Measurements from ENCODE around the gene PALD1. TPM values are rescaled to one million over a fixed set of nuclear protein-coding genes. Genes with fewer than 3 reads are reported as not detected.

Gene PALD1
- polyA plus RNA-seq, 3 donors = 0.04 to 0.11 TPM; not detected in 1

- no peaks in the 10 kb centered on the region for H3K79me2 ChIP-seq (ENCODE audit: insufficient read depth, low read length)
- H3K36me3 Mint-ChIP-seq = no peaks in the 10 kb centered on the region
- peaks cover 0 to 4% (median 0%) of the 10 kb centered on the region in 7 donors for H3K9me3 Mint-ChIP-seq
- peak overlapping the region; percentile 90 for H3K4me2 ChIP-seq (replicated peaks; ENCODE audit: extremely low read depth, low read length, poor library complexity, severe bottlenecking)
- peak overlapping the region; percentile 74 to 82 for H3K4me3 Mint-ChIP-seq
- peak in 1 of 3 donors; percentile 28 for DNase-seq
- H3K9me3 ChIP-seq (replicated peaks in 1 of 2; ENCODE audit: control insufficient read depth in 1 of 2, insufficient read depth in 1 of 2, low read length in 2 of 2) = no peaks in the 10 kb centered on the region
- no peak overlapping the region for H3K27ac Mint-ChIP-seq
- intact Hi-C loops (cut with micrococcal nuclease) = no loop called here
- peaks cover 19 to 43% of the 10 kb centered on the region in 2 donors for H3K27me3 ChIP-seq (ENCODE audit: control insufficient read depth in 2 of 2, insufficient read depth in 2 of 2, low read length in 2 of 2)
- no peak for TF ChIP-seq CTCF (IDR thresholded peaks at IDR 0.05)
- no peaks in the 10 kb centered on the region for H3K36me3 ChIP-seq (replicated peaks in 1 of 2; ENCODE audit: control insufficient read depth in 1 of 2, insufficient read depth in 2 of 2, low read length in 2 of 2)
- H3K27me3 Mint-ChIP-seq (ENCODE audit: low read depth in 3 of 3) = peaks cover 32 to 57% (median 35%) of the 10 kb centered on the region in 3 donors
- peak overlapping the region; percentile 65 for H2AFZ ChIP-seq (ENCODE audit: insufficient read depth, low read depth, low read length, poor library complexity, severe bottlenecking)
- H3K4me3 ChIP-seq (replicated peaks in 1 of 3; ENCODE audit: low read depth in 2 of 3, low read length in 3 of 3) = peak overlapping the region in 1 of 3 experiments; percentile 74
- no peak overlapping the region for H3K27ac ChIP-seq (ENCODE audit: low read depth in 1 of 2, low read length in 2 of 2)
- no peak overlapping the region for H3K9ac ChIP-seq (ENCODE audit: insufficient read depth, low read length, poor library complexity, severe bottlenecking)
- peaks cover 24% of the 10 kb centered on the region for H3K4me1 Mint-ChIP-seq
- WGBS (ENCODE audit: insufficient coverage) = no CpG with 5 or more reads among the region's 27 CpGs
- H3K4me1 ChIP-seq (ENCODE audit: control insufficient read depth in 1 of 2, insufficient read depth in 2 of 2, low read length in 2 of 2) = peaks cover 11 to 30% of the 10 kb centered on the region in 2 donors
- H4K20me1 ChIP-seq (ENCODE audit: insufficient read depth, low read length) = no peaks in the 10 kb centered on the region
Measured at GRCh38 chr10:70477661-70478162, 855 bp upstream of the PALD1 start.

GRCh38 chr10:70479165-70479581 lies 606 bp downstream of the PALD1 start:
- Histone ChIP-seq H2AFZ (ENCODE audit: insufficient read depth, low read depth, low read length, poor library complexity, severe bottlenecking) (peak overlapping the region; percentile 65), H3K27me3 (ENCODE audit: control insufficient read depth in 2 of 2, insufficient read depth in 2 of 2, low read length in 2 of 2) (peaks cover 19 to 40% of the 10 kb centered on the region in 2 donors), H3K4me1 (ENCODE audit: control insufficient read depth in 1 of 2, insufficient read depth in 2 of 2, low read length in 2 of 2) (peaks cover 11 to 30% of the 10 kb centered on the region in 2 donors), H3K9me3 (replicated peaks in 1 of 2; ENCODE audit: control insufficient read depth in 1 of 2, insufficient read depth in 1 of 2, low read length in 2 of 2) (no peaks in the 10 kb centered on the region), H3K27ac (ENCODE audit: low read depth in 1 of 2, low read length in 2 of 2) (no peak overlapping the region), H3K9ac (ENCODE audit: insufficient read depth, low read length, poor library complexity, severe bottlenecking) (peak overlapping the region; percentile 46), H3K4me2 (replicated peaks; ENCODE audit: extremely low read depth, low read length, poor library complexity, severe bottlenecking) (peak overlapping the region; percentile 90), H4K20me1 (ENCODE audit: insufficient read depth, low read length) (no peaks in the 10 kb centered on the region), H3K4me3 (replicated peaks in 1 of 3; ENCODE audit: low read depth in 2 of 3, low read length in 3 of 3) (peak overlapping the region in 2 of 3 experiments; percentile 32 to 74), H3K36me3 (replicated peaks in 1 of 2; ENCODE audit: control insufficient read depth in 1 of 2, insufficient read depth in 2 of 2, low read length in 2 of 2) (no peaks in the 10 kb centered on the region), H3K79me2 (ENCODE audit: insufficient read depth, low read length) (no peaks in the 10 kb centered on the region)
- Mint-ChIP-seq H3K4me1 (peaks cover 24% of the 10 kb centered on the region), H3K9me3 (peaks cover 0 to 6% (median 0%) of the 10 kb centered on the region in 7 donors), H3K27me3 (ENCODE audit: low read depth in 3 of 3) (peaks cover 30 to 52% (median 37%) of the 10 kb centered on the region in 3 donors), H3K27ac (no peak overlapping the region), H3K36me3 (no peaks in the 10 kb centered on the region), H3K4me3 (peak overlapping the region; percentile 52 to 67)
- TF ChIP-seq CTCF (IDR thresholded peaks at IDR 0.05) = no peak
- intact Hi-C loops (cut with micrococcal nuclease) = no loop called here
- WGBS (ENCODE audit: insufficient coverage) = 44% methylated on average over 10 of the region's 11 CpGs
- no peak for DNase-seq
